Psoas muscle (tissue), 8 donors: ENCODE data around the gene OSTN. TPM values are rescaled to one million over a fixed set of nuclear protein-coding genes. Genes with fewer than 3 reads are reported as not detected.

Experiments used
- ATAC-seq, 4 donors: fragments of 200-7000 bp; cut with Tn5 transposase; one replicate each; pipeline ENCODE4 v1.9.1; 2020; ENCODE audit warnings: moderate library complexity in 3 of 4, mild to moderate bottlenecking in 2 of 4
- DNase-seq, 2 donors: peaks; one replicate each; pipeline ENCODE4 v3.0.0-alpha.2; 2020
- H3K27ac ChIP-seq: fragments of 200-600 bp; one replicate; pipeline ENCODE4 v1.8.0; 2022
- H3K27me3 ChIP-seq, 3 donors: fragments of 200-600 bp in 1 of 3; one replicate each; pipeline versions ENCODE4 v1.6.1 to v1.8.0; 2013 to 2022; ENCODE audit warnings: low read length in 2 of 3, mild to moderate bottlenecking in 2 of 3, moderate library complexity in 1 of 3; ENCODE audit not compliant: insufficient read depth in 3 of 3
- H3K36me3 ChIP-seq, 2 donors: fragments of 200-600 bp in 1 of 2; one replicate each; pipeline versions ENCODE4 v1.6.1 to v1.8.0; 2013 to 2022; ENCODE audit warnings: low read depth in 1 of 2, mild to moderate bottlenecking in 1 of 2, moderate library complexity in 1 of 2; ENCODE audit not compliant: insufficient read depth in 1 of 2
- H3K4me1 ChIP-seq: fragments of 200-600 bp; one replicate; pipeline ENCODE4 v1.8.0; 2022
- H3K4me3 ChIP-seq: fragments of 200-600 bp; one replicate; pipeline ENCODE4 v1.8.0; 2022; ENCODE audit warnings: mild to moderate bottlenecking
- H3K9me3 ChIP-seq: fragments of 200-600 bp; one replicate; pipeline ENCODE4 v1.8.0; 2022
- CTCF ChIP-seq: fragments of 200-600 bp; IDR thresholded peaks from one replicate; pipeline ENCODE4 v1.8.0; 2022; ENCODE audit warnings: antibody characterized with exemption
- WGBS, 3 donors: extraction: QIAGEN DNeasy Blood & Tissue Kit; methylation state at CpG; one replicate each; pipeline versions ENCODE4 v1.1.6 to v1.1.7; 2013; 5-methylcytosine and 5-hydroxymethylcytosine counted together
- intact Hi-C, 2 donors: fragments of 100-400 bp; cut with DNase I; formaldehyde crosslinking; loops; one replicate each; pipeline versions ENCODE4 v1.11.0 to v1.14.2; 2022
- polyA plus RNA-seq, 3 donors: library from polyadenylated mRNA; stranded (reverse); fragments of 200-250 nt; gene quantifications; one replicate each; pipeline ENCODE4 v1.2.3, GENCODE V29; 2013
- total RNA-seq, 4 donors: library from RNA; stranded (reverse); fragmentation: NEBNext Ultra II Directional in 2 of 4; extraction: Animal tissue kit (Norgen Biotek cat#: 25700) in 2 of 4; gene quantifications; one replicate each; pipeline versions ENCODE4 v1.2.1 to v1.2.4, GENCODE V29; 2021 to 2023
- donor health status: healthy with polysubstance abuse.
- donor health status: DM: no; HTN: no; CAD: no; lungs with moderate emphysema.
- donor health status: Bipolar disorder and iron deficiency.
- donor health status: healthy.
- donor health status: DM: yes; HTN: yes; CAD: no.
- donor health status: DM: no; HTN: no; CAD: no.
- donor health status: DM: no; HTN: no; CAD: no.
- donor health status: DM: yes; HTN: yes; CAD: no.

The OSTN gene
- total and polyA plus RNA-seq, 7 donors, result 0.05 to 0.34 (median 0.16) TPM; not detected in 3

- no peaks in the 10 kb centered on the region for H3K36me3 ChIP-seq
- TF ChIP-seq CTCF, result no peak
- no peak for ATAC-seq
- no peaks in the 10 kb centered on the region for H3K27me3 ChIP-seq
- no peaks in the 10 kb centered on the region for H3K9me3 ChIP-seq
- H3K4me1 ChIP-seq, result no peaks in the 10 kb centered on the region
- H3K27ac ChIP-seq, result no peak overlapping the region
- intact Hi-C loops, result no loop called here
- no peak for DNase-seq
- H3K4me3 ChIP-seq, result no peak overlapping the region
Measured at GRCh38 chr3:191275751-191276150, 76.7 kb downstream of the OSTN start.

GRCh38 chr3:191280111-191280510 lies 81.1 kb downstream of the OSTN start:
- intact Hi-C loops, result no loop called here
- TF ChIP-seq CTCF, result no peak
- Histone ChIP-seq H3K9me3 (no peaks in the 10 kb centered on the region), H3K4me3 (no peak overlapping the region), H3K27ac (no peak overlapping the region), H3K4me1 (no peaks in the 10 kb centered on the region), H3K36me3 (no peaks in the 10 kb centered on the region), H3K27me3 (no peaks in the 10 kb centered on the region)
- WGBS, 3 donors, result 20 to 40% (median 26%) methylated on average over 1 of the region's 1 CpG
- DNase-seq, result no peak
- ATAC-seq, result no peak

GRCh38 chr3:191280882-191281281 lies 81.8 kb downstream of the OSTN start:
- TF ChIP-seq CTCF, result no peak
- Histone ChIP-seq H3K27me3 (no peaks in the 10 kb centered on the region), H3K9me3 (no peaks in the 10 kb centered on the region), H3K4me1 (no peaks in the 10 kb centered on the region), H3K27ac (no peak overlapping the region), H3K4me3 (no peak overlapping the region), H3K36me3 (no peaks in the 10 kb centered on the region)
- ATAC-seq (no peak), DNase-seq (no peak)
- intact Hi-C loops, result no loop called here

- intact Hi-C loops, result no loop called here
- 52 to 61% (median 54%) methylated on average over 4 of the region's 4 CpGs for WGBS, 3 donors
- no peaks in the 10 kb centered on the region for H3K4me1 ChIP-seq
- no peak for ATAC-seq
- H3K27me3 ChIP-seq, result no peaks in the 10 kb centered on the region
- no peak overlapping the region for H3K4me3 ChIP-seq
- H3K9me3 ChIP-seq, result no peaks in the 10 kb centered on the region
- no peak for TF ChIP-seq CTCF
- no peak overlapping the region for H3K27ac ChIP-seq
- H3K36me3 ChIP-seq, result no peaks in the 10 kb centered on the region
- DNase-seq, result no peak
Measured at GRCh38 chr3:191282251-191283185, 83.5 kb downstream of the OSTN start.

GRCh38 chr3:191283400-191283799 lies 84.4 kb downstream of the OSTN start:
- Histone ChIP-seq H3K27me3 (no peaks in the 10 kb centered on the region), H3K36me3 (no peaks in the 10 kb centered on the region), H3K27ac (no peak overlapping the region), H3K4me3 (no peak overlapping the region), H3K9me3 (no peaks in the 10 kb centered on the region), H3K4me1 (no peaks in the 10 kb centered on the region)
- intact Hi-C loops, result no loop called here
- no peak for TF ChIP-seq CTCF
- ATAC-seq, result no peak
- DNase-seq, result no peak
- WGBS, 3 donors, result 93 to 95% (median 94%) methylated on average over 2 of the region's 2 CpGs
